Neural progenitor cell (in vitro differentiated cells): ENCODE measurements around the gene PBLD. TPM values are rescaled to one million over a fixed set of nuclear protein-coding genes. Genes with fewer than 3 reads are reported as not detected.
"Not testable (repeated sequence)": the region's sequence is repeated elsewhere in the genome, so short reads cannot be mapped to it uniquely, and the experiment has no call there.

ENCODE experiments used
- DNase-seq: peaks from one replicate; pipeline ENCODE4 v3.0.0-alpha.2; 2016; ENCODE audit warnings: low spot score
- H2AFZ ChIP-seq: fragments of 200-600 bp; sonication (generic); replicated peaks from 2 replicates; pipeline ENCODE4 v1.6.1; 2016; ENCODE audit warnings: antibody characterized with exemption
- H3F3A ChIP-seq: fragments of 200-600 bp; sonication (generic); 2 replicates; pipeline ENCODE4 v1.6.1; 2016; ENCODE audit warnings: antibody characterized with exemption, low read depth
- H3K27ac ChIP-seq: fragments of 200-600 bp; sonication (generic); 2 replicates; pipeline ENCODE4 v1.5.1; 2016; ENCODE audit warnings: mild to moderate bottlenecking
- H3K27me3 ChIP-seq: fragments of 200-600 bp; sonication (generic); 2 replicates; pipeline ENCODE4 v1.6.1; 2016; ENCODE audit warnings: mild to moderate bottlenecking, moderate library complexity
- H3K36me3 ChIP-seq: fragments of 200-600 bp; sonication (generic); 2 replicates; pipeline ENCODE4 v1.5.1; 2016
- H3K4me1 ChIP-seq: fragments of 200-600 bp; sonication (generic); 2 replicates; pipeline ENCODE4 v1.6.1; 2016; ENCODE audit warnings: mixed run types
- H3K4me2 ChIP-seq: fragments of 200-600 bp; sonication (generic); 2 replicates; pipeline ENCODE4 v1.6.1; 2016
- H3K4me3 ChIP-seq: fragments of 200-600 bp; sonication (generic); 2 replicates; pipeline ENCODE4 v1.5.1; 2016
- H3K79me2 ChIP-seq: fragments of 200-600 bp; sonication (generic); 2 replicates; pipeline ENCODE4 v1.6.1; 2016; ENCODE audit warnings: low read depth
- H3K9ac ChIP-seq: fragments of 200-600 bp; sonication (generic); 2 replicates; pipeline ENCODE4 v1.6.1; 2016
- H3K9me3 ChIP-seq: fragments of 200-600 bp; sonication (generic); 2 replicates; pipeline ENCODE4 v1.5.1; 2016; ENCODE audit warnings: low read depth
- H4K20me1 ChIP-seq: fragments of 200-600 bp; sonication (generic); 2 replicates; pipeline ENCODE4 v1.6.1; 2016; ENCODE audit warnings: low read depth
- H3K27ac Mint-ChIP-seq: 3 replicates; pipeline ENCODE4 v1.8.0; 2021; ENCODE audit warnings: mixed read lengths
- H3K27me3 Mint-ChIP-seq: 2 replicates; pipeline ENCODE4 v1.8.0; 2022; ENCODE audit warnings: low read depth, mild to moderate bottlenecking, inconsistent platforms, moderate library complexity, mixed read lengths; ENCODE audit not compliant: insufficient read depth
- H3K36me3 Mint-ChIP-seq: 3 replicates; pipeline ENCODE4 v1.8.0; 2021; ENCODE audit warnings: mixed read lengths
- H3K4me1 Mint-ChIP-seq: 3 replicates; pipeline ENCODE4 v1.8.0; 2021; ENCODE audit warnings: mixed read lengths
- H3K4me3 Mint-ChIP-seq: 3 replicates; pipeline ENCODE4 v1.8.0; 2021; ENCODE audit warnings: mild to moderate bottlenecking, moderate library complexity, mixed read lengths
- H3K9me3 Mint-ChIP-seq: 3 replicates; pipeline ENCODE4 v1.8.0; 2020; ENCODE audit warnings: mixed read lengths
- CTCF ChIP-seq: fragments of 200-600 bp; sonication (generic); IDR thresholded peaks from 2 replicates; pipeline ENCODE4 v1.5.1; 2017; ENCODE audit warnings: antibody characterized with exemption, mild to moderate bottlenecking
- EZH2 ChIP-seq: fragments of 200-600 bp; sonication (generic); IDR thresholded peaks from 2 replicates; pipeline ENCODE4 v1.6.1; 2017; ENCODE audit warnings: antibody characterized with exemption, mild to moderate bottlenecking, moderate library complexity
- EZH2phosphoT487 ChIP-seq: fragments of 200-600 bp; sonication (generic); IDR thresholded peaks from 2 replicates; pipeline ENCODE4 v1.6.1; 2017; ENCODE audit warnings: antibody characterized with exemption
- total RNA-seq: library from RNA; depleted of rRNA; stranded (reverse); fragments of >200 nt; gene quantifications from 2 replicates; pipeline ENCODE4 v1.2.3, GENCODE V29; 2015; ENCODE audit warnings: low replicate concordance

The PBLD gene
- total RNA-seq, 1 donor from 2014 or later = 5.8 TPM

- Histone ChIP-seq H3K27me3 (no peaks in the 10 kb centered on the region), H3K9me3 (no peaks in the 10 kb centered on the region), H4K20me1 (peaks cover 4% of the 10 kb centered on the region), H3K79me2 (peaks cover 48% of the 10 kb centered on the region), H3K4me1 (peaks cover 28% of the 10 kb centered on the region), H3K27ac (peak overlapping the region; percentile 89), H3K4me3 (peak overlapping the region; percentile 3), H3F3A (peaks cover 55% of the 10 kb centered on the region), H2AFZ (peak overlapping the region; percentile 27), H3K36me3 (no peaks in the 10 kb centered on the region), H3K4me2 (peak overlapping the region; percentile 53), H3K9ac (no peak overlapping the region)
- Mint-ChIP-seq H3K9me3 (no peaks in the 10 kb centered on the region), H3K4me3 (peak overlapping the region; percentile 69), H3K4me1 (peaks cover 36% of the 10 kb centered on the region), H3K27me3 (peaks cover 10% of the 10 kb centered on the region), H3K27ac (peak overlapping the region; percentile 97), H3K36me3 (peaks cover 5% of the 10 kb centered on the region)
- DNase-seq = peak; percentile 70
- TF ChIP-seq EZH2 = no peak
- no peak for TF ChIP-seq EZH2phosphoT487
- no peak for TF ChIP-seq CTCF
These were observed 4.6 kb downstream of the PBLD start for GRCh38 chr10:68327889-68328786.

GRCh38 chr10:68324396-68324795, 8.3 kb downstream of the PBLD start:
- H3K4me1 Mint-ChIP-seq = peaks cover 15% of the 10 kb centered on the region
- H3K4me1 ChIP-seq = peaks cover 18% of the 10 kb centered on the region
- H3K4me3 Mint-ChIP-seq, H3K9ac ChIP-seq, H3K27ac Mint-ChIP-seq, H3K4me3 ChIP-seq, H2AFZ ChIP-seq, H3K36me3 Mint-ChIP-seq, H3K4me2 ChIP-seq, H3K9me3 Mint-ChIP-seq, H3K27me3 Mint-ChIP-seq, H3K36me3 ChIP-seq, DNase-seq, H3K9me3 ChIP-seq, H4K20me1 ChIP-seq, H3K27ac ChIP-seq, H3K27me3 ChIP-seq: not testable (repeated sequence)
- H3F3A ChIP-seq = peaks cover 24% of the 10 kb centered on the region
- H3K79me2 ChIP-seq = peaks cover 16% of the 10 kb centered on the region

- H3K4me3 Mint-ChIP-seq = no peak overlapping the region
- H3K36me3 ChIP-seq = no peaks in the 10 kb centered on the region
- no peak overlapping the region for H3K9ac ChIP-seq
- H3K9me3 ChIP-seq = peaks cover 16% of the 10 kb centered on the region
- no peak overlapping the region for H2AFZ ChIP-seq
- no peaks in the 10 kb centered on the region for H3F3A ChIP-seq
- H4K20me1 ChIP-seq = no peaks in the 10 kb centered on the region
- H3K9me3 Mint-ChIP-seq = peaks cover 19% of the 10 kb centered on the region
- no peaks in the 10 kb centered on the region for H3K27me3 ChIP-seq
- H3K4me1 ChIP-seq = no peaks in the 10 kb centered on the region
- H3K4me1 Mint-ChIP-seq = no peaks in the 10 kb centered on the region
- peaks cover 3% of the 10 kb centered on the region for H3K27me3 Mint-ChIP-seq
- H3K27ac ChIP-seq = no peak overlapping the region
- H3K36me3 Mint-ChIP-seq = peaks cover 10% of the 10 kb centered on the region
- H3K4me3 ChIP-seq = no peak overlapping the region
- H3K4me2 ChIP-seq = no peak overlapping the region
- H3K79me2 ChIP-seq = no peaks in the 10 kb centered on the region
- TF ChIP-seq EZH2 (no peak), CTCF (no peak), EZH2phosphoT487 (no peak)
- no peak overlapping the region for H3K27ac Mint-ChIP-seq
- no peak for DNase-seq
These were observed 14.2 kb downstream of the PBLD start for GRCh38 chr10:68318331-68319059.

GRCh38 chr10:68315582-68315981, 17.1 kb downstream of the PBLD start:
- H3K4me3 ChIP-seq = no peak overlapping the region
- DNase-seq = no peak
- no peak for TF ChIP-seq CTCF
- no peak for TF ChIP-seq EZH2phosphoT487
- TF ChIP-seq EZH2 = no peak
- peaks cover 16% of the 10 kb centered on the region for H3K9me3 ChIP-seq
- no peaks in the 10 kb centered on the region for H3F3A ChIP-seq
- no peaks in the 10 kb centered on the region for H3K79me2 ChIP-seq
- H3K9ac ChIP-seq = no peak overlapping the region
- Mint-ChIP-seq H3K9me3 (peaks cover 19% of the 10 kb centered on the region), H3K36me3 (peaks cover 10% of the 10 kb centered on the region), H3K4me3 (no peak overlapping the region), H3K4me1 (no peaks in the 10 kb centered on the region), H3K27ac (no peak overlapping the region), H3K27me3 (peaks cover 3% of the 10 kb centered on the region)
- no peaks in the 10 kb centered on the region for H3K27me3 ChIP-seq
- H3K4me1 ChIP-seq = no peaks in the 10 kb centered on the region
- H3K4me2 ChIP-seq = no peak overlapping the region
- no peaks in the 10 kb centered on the region for H3K36me3 ChIP-seq
- no peaks in the 10 kb centered on the region for H4K20me1 ChIP-seq
- no peak overlapping the region for H3K27ac ChIP-seq
- H2AFZ ChIP-seq = no peak overlapping the region

- not testable (repeated sequence) for H3K9ac ChIP-seq, H3K4me3 ChIP-seq, H3K27me3 ChIP-seq, H3K4me1 ChIP-seq, H3K27ac Mint-ChIP-seq, H3K27ac ChIP-seq, H3K4me1 Mint-ChIP-seq, DNase-seq, H4K20me1 ChIP-seq, H3F3A ChIP-seq, H3K27me3 Mint-ChIP-seq, H3K4me3 Mint-ChIP-seq, H3K36me3 Mint-ChIP-seq, H2AFZ ChIP-seq, H3K79me2 ChIP-seq, H3K4me2 ChIP-seq, H3K36me3 ChIP-seq
- H3K9me3 ChIP-seq = peaks cover 16% of the 10 kb centered on the region
- peaks cover 19% of the 10 kb centered on the region for H3K9me3 Mint-ChIP-seq
These were observed 17.8 kb downstream of the PBLD start for GRCh38 chr10:68314930-68315329.
